Activated CD8-positive, alpha-beta memory T cell treated with anti-CD3 and anti-CD28 coated beads for 1 hour (primary cell): ENCODE measurements around the gene MLLT6.
"Not testable (repeated sequence)": the region's sequence is repeated elsewhere in the genome, so short reads cannot be mapped to it uniquely, and the experiment has no call there.

Source experiments
- DNase-seq, 2 donors: peaks; one replicate each; pipeline ENCODE4 v3.0.0-alpha.2; 2020; ENCODE audit warnings: low read depth in 1 of 2; ENCODE audit errors: extremely low read depth in 1 of 2

The MLLT6 gene

DNA sequence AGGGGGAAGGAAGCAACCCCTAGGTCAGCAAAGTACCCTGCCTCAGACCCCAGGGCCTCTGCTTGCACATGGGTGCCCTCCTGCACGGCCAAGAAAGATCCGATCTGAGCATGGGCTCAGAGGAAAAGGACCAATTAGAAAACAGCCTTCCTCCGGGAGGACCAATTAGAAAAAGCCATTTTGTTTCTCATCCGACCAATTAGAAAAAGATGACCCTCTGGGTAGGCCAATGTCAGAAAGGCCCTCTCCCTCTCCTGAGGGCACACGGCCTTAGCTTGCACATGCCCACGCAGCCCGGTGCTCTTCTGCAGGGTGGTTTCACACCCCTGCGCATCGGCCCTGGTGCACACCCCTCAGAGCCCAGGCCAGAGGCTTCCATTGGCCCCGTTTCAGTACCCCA, 20.0 kb downstream of the MLLT6 start:
- DNase-seq, result no peak

DNA sequence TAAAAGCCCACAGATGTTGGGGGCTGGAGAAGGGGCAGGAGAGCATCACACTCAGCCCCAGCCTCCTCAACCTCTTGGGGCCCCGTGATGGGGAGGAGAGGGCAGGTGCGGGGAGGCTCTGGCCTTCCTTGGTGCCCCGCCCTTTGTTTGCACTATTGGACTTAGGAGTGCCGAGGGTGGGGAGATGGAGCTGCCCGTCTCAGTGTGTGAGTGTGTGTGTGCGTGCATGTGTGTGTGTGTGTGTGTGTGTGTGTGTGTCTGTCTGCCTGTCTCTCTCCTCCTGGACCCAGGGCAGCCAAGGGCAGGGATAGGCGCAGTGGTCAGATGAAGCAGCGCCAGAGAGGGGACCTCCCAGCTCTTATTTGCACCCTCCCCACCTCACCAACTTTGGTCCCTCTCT, 21.1 kb downstream of the MLLT6 start:
- not testable (repeated sequence) for DNase-seq

DNA sequence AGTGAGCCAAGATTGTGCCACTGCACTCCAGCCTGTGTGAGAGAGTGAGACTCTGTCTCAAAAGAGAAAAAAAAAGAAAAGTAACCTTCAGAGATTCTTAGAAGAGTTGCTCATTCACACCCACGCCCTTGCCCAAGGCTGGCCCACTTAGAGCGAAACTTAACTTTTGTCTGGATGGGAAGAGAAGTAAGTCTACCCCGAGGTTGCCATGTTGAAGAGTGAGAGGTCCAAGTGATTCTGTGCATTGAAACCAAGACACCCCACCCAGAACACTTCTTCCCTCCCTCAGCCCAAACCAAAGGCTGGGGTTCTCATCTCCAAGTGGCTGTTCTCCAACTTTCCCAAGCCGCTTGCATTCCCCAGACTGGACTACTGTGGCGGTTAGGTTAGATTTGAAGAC, 22.7 kb downstream of the MLLT6 start:
- DNase-seq, result no peak

DNA sequence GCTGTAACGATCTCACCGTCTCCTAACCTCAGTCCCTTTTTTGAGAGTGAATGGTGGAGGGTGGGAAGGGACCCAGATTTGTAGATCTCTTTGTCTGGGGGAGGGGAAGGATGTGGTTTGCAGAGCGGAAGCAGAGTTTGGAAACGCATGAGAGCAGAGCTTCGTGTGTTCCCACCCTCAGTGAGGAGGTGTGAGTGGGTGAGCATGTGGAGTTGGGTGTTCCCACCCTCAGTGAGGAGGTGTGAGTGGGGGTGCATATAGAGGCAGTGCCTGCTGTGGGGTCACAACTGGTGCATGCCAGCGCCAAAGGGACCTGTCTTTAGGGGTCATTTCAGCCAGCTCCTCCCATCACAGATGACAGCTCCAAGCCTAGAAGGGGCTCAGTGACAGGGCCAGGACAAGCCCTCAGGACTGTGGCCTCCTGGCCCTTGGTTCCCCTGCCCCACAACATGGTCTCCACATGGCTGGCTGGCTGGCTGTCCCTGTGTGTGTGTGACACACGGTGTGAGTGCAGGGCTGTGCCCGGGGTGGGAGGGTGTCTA, 23.3 kb downstream of the MLLT6 start:
- peak; percentile 31 to 43 for DNase-seq

DNA sequence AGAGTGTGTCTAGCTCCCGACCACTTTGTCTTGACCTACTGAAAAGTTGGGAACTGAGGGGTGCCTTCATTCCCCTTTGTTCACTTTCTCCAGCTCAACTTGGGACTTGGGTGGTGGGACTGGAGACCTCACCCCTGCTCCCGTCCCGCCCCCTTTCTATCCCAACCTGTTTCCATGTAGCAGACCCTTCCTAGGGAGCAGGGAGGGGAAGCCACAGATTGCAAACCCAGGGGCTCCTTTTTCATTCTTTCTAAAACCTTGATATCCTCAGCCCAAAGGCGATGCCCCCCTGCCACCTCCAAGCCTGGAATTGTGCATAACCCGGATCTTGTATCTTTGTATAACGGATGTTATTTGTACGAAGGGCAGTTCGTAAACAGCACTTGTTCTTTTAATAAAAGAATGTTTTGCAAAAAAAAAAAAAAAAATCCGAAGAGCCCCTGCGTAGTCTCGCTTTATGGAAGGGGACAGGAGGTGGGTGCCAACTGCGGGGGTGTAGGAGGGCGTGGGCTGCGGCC, 24.4 kb downstream of the MLLT6 start:
- no peak for DNase-seq

DNA sequence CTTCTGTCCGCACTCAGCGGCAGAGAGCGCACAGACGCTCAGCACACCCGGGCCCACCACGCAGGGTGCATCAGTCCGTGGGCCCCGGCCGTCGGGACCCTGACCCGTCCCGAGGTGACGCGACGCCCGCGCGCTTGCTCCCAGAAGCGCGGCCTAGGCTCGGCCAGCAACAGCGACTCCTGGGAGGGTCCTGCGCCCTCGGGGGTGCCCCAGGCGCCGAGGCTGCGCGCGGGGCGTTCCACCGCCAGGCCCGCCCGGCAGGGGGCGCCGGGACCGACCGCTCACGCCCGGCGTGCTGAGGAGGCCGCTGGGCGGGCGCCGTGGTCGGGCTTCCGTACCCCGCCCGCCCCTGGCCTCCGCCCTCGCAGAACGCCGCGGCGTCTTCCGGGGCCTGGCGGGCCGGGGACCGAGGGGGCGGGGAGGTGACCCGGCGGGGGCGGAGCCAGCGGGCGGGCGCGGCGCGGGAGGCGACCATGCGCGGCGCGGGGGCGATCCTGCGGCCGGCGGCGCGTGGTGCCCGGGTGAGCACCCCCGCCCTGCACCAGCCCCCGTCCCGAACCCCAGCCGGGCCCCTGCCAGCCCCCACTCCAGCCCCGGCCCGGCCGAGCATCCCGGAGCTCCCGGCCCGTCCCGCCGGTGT, 24.9 kb downstream of the MLLT6 start, which contains the start of gene CISD3:
Gene CISD3 (plus strand): TSS at position 456 of the 640 bp plus-strand sequence. CDS start 18 bp downstream, at position 474.
- DNase-seq, result peak; percentile 51 to 80

DNA sequence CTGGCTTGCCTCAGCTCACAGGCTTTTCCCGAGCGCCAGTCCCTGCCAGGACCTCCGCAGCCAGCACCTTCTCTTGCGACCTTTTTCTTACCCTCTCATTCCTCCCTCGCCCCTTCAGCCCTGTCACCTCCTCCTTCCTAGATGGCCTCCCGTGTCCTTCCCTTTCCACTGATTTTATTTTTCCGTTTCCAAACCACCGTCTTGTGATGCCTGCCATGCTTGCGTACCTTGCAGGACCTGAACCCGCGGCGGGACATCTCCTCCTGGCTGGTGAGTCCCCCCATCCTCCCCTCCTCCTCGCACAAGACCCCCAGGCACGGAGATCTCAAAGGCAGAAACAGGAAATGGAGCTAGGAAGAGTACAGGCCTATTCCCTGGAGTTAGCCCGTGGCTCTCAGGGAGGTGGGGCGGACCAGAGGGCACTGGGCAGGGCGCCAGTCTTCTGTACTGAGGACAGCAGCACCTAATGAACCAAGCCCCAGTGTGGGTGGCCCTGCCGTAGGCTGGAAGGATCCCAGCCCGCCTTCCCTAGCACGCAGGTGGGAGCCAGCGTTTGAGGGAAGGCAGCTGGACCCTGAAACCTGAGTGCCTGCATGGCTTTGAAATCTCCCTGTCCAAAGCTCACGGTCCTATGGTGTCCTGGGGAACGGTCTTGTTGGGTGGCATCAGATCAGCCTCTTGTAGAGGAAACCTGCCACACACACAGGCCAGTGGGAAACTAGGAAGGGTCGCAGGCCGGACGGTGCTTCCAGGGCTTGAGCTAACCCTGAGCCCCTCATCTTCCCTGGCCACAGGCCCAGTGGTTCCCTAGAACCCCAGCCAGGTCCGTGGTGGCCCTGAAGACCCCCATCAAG, 25.7 kb downstream of the MLLT6 start:
- no peak for DNase-seq

DNA sequence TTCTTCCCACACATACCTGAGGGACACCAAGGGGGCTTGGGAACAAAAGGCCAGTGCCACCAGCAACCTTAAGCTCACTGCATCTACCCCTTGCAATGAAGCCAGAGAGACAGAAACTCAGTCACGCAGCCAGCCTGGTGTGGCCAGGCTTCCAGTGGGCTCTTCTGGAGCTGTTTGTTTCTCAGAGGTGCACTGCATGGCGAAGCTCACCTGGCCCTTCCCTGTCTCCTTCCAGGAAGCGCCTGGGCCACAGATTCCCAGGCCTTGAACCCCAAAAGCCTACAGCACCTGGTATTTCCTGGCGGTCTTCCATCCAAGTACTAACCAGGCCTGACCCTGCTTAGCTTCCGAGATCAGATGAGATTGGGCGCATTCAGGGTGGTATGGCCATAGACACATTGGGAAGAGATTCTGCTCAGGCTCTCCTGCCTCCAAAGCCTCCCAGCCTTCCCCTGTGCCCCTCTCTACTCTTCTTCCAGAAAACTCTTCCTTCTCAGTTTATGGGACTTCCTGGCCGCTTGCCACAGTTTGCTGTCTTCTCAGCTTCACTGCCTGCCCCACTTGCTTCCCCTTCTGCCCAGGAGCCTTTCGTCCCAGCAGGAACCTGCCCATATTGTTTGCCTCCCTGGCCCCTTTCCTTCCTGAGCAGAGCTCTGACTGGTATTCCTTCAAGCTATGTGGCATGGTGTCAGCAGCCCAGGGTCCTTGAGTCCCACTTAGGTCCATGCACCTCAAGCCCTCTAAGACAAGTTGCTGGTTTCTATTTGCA, 26.6 kb downstream of the MLLT6 start:
- DNase-seq, result no peak

DNA sequence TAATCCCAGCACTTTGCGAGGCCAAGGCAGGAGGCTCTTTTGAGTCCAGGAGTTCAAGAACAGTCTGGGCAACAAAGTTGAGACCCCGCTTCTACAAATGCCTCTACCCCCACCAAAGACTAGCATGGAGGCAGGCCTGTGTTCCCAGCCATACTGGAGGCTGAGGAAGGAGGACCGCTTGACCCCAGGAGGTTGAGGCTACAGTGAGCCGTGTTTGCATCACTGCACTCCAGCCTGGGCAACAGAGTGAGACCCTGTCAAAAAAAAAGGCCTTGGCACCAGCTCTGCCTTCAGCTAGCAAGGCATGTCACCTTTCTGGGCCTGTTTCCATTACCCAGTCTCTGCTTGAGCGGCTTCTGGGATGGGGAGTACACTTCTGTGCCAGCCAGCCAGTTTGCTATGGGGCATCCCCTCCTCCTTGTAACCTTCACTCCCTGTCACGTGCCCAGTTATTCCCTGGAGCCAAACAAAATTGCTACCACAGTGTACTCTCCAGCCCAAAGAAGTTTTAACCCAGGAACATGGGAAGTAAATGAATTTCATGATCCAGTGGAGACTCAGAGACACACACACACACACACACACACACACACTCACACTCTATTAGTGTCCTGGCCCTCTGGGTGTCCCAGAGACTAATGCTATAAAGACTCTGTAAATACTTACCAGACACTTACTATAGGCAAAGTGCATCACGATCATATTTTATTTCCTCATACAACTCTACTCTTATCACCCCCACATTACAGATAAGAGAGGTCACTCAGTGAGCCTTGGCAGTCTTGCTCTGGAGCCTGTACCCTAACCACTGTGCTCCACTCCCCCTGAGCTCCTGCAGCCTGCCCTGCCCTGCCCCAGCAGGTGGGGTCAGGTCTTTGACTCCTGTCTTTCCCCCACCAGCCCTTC, 27.6 kb downstream of the MLLT6 start:
- no peak for DNase-seq

DNA sequence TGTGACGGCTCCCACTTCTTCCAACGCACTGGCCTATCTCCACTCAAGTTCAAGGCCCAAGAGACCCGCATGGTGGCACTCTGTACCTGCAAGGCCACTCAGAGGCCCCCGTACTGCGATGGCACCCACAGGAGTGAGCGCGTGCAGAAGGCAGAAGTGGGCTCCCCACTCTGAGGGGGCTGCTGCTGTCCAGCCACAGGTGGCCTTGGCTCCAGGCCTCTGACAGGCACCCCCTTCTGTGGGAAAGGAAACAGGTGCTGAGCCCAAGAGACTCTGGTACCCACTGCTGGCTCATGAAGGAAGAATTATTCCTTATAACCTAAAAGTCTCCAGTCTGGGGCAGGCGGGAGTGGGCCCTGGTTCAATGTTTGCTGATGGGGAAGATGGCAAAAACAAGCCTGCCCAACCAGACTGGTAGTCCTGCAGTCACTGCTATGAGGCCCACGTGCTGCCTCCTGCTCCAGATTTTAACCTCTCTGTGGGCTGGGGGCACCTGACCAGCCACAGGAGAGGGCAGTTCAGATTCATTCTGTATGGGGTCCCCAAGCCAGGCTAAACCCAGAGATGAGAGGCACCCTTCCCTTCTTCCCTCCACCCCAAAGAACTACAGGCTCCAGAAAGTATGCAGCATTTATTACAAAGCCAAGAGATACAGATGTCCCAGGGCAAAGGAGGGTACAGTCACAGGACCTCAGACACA, 28.4 kb downstream of the MLLT6 start:
- no peak for DNase-seq

DNA sequence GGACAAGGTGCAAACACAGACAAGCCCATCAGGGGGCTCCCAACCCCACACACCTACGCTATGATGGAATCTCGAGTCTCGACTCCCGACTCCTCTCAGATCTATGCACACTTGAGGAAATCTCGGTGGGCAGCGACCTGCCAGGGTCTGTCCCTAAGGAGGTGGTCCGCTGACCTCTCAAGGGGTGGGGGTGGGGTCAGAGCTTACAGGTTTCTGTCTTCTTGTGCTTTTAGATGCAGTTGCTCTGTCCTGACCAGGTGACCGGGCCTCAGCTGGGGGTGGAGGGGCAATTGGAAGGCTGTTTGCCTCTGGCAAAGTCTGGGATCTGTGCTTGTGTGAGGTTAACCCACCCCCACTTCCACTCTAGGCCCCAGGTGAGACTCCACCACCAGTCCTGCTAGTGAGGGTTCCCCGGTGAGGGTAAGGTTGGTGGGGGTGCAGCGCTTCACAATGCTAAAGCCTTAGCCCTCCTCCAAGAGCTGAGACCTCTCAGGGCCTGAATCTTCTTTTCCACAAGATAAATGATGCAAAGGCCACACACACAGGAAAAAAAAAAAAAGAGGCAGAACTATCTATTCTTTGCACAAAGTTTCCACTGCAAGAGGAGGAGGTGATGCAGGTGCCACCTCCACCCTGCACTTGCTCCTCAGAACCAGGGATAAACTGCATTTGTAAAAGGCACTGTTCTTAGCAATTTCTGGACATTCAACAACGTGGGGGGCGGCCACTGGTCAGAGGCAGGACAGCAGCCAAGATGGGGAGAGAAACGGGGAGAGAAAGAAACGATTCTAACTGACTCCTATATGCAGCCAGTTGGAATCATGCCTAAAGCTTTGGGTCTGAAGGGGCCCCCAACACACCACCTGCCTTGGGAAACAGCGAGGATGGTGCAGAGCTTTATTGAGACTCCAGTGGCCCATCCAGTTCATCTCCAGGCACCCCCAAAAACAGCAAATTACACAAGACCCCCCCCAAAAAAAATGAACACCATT, 29.2 kb downstream of the MLLT6 start:
- DNase-seq, result no peak

DNA sequence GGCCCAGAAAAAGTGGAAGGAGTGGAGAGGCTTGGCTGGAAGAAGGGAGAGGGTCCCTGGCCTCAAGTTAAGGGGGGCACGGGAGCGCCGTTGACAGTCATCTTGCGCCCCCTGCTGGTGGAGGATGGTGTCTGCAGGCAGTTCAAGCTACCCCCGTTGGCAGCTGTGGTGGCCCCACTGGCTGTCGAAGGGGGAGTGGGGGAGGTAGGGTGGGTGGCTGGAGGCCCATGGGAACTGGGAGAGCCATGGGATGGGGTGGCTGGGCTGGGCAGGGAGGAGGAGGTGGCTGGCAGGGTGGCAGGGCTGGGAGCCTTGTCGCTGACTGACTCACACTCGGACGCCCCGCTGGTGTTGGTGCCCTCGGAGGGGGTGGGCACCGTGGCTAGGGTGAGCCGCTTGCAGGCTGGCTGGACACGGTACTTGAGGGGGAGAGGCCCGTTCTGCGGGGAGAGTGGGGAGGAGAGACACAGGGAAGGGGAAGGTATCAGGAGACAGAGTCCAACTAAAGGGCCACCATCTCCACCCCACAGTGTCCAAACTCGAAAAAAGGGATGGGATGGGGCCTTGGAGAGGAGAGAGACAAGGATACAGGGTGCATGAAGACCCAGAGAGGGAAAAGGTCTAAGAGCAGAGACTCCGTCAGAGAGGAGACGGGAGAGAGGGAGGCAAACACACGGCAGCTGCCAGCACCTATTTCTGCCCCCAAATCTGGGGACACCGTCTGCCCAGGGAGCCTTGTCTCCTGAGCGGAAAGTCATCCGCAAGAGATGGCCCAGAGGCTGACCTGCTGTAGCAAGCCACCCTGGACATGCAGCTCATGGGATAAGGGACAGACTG, 30.3 kb downstream of the MLLT6 start:
- DNase-seq, result peak; percentile 48 to 81

DNA sequence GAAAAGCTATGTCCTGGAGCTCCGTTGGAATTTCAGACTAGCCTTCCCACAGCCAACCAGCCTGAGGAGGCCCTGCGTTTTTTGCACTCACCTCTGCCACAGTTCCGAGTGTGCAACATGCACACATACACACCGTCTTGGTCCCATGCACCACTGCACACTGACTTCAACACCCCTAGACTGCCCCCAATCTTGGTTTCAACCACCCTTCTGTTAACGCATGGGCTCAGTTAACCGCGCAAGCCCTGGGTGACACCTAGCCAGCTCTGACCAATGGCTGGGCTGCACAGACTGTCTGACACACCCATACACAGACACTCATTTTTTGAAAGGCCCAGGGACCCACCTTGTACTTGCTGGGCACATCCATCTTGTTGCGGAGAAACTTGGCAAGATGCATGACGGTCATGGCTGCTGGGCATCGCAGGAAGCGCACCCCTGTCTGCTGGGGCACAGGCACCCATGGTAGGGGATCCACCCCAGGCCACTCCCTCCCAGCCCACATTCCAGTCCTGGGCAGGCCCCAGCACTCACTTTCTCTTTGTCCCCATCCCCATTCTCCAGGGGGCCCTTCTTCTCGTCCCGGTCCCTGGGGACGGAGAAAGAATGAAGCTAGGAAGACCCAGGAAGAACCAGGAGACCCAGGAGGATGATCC, 33.1 kb downstream of the MLLT6 start:
- DNase-seq, result no peak

DNA sequence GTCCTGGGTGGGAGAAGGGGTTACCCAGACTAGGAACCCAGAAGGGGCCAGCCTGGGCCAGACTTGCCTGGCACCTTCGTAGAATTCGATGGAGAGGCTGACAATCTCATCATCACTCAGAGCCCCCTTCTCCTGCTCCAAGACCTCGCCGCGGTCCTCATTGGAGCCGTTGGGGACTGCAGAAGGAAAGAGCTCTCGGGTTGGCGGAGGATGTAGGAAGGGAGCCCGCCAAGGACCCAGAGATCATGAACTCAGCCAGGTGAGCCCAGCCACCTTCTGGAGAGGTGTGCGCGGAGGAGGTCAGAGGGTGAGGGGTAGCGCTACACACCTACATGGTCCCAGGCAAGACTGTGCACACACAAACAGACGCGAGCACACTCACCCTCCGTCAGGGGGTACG, 33.6 kb downstream of the MLLT6 start:
- no peak for DNase-seq

DNA sequence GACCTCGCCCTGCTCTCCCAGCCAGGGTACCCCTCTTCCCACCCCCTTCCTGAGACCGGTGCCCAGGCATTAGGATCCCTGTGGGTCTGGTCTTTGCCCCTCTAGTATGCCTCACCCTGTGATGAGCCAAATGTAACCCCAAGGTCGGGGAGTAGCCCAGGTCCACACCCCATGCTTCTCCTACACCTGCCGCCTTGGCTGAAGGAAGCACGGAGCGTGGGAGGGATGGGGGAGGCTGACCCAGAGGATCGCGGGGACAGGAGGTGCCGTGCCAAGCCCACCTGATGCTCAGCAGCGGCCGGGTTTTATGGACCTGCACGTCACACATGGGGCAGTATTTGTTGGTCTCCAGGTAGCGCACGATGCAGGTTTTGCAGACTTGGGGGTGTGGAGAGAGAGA, 34.2 kb downstream of the MLLT6 start:
- no peak for DNase-seq

DNA sequence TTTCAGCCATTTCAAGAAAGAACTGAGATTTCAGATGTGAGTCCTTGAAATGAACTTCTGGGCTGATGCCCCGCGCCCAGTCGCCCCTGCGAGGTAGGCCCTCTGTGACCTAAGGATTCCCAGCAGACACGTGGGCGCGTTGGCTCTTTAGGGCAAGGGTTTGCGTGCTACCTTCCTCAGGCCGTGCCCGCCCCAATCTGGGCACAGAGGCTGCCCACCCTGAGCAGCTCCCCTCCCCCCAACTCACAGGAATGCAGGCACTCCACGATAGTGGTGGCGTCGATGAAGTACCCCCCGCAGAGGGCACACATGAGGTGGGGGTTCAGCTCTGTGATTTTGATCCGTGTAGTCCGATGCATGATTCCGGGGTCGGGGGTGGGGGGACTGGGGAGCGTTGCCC, 35.0 kb downstream of the MLLT6 start:
- no peak for DNase-seq

DNA sequence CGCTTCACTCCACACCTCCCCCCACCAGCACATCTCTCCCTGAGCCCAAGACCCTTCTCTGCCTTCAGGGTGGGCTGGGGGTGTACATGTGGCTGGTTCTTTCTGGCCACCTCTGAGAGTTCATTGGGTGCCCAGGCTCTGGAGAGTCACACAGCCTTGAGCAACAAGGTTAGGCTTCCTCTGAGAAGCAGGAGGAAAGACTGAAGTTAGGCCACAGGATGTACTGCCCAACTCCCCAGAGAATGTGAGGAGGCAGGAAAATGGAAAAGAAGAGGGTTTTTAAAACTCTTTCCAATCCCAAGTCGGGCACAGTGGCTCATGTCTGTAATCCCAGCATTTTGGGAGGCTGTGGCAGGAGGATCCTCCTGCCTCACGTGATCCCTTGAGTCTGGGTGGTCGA, 35.7 kb downstream of the MLLT6 start:
- no peak for DNase-seq
